ENCODE results near the gene GPR158. TPM values are rescaled to one million over a fixed set of nuclear protein-coding genes. Genes with fewer than 3 reads are reported as not detected.

The GPR158 gene
- total and polyA plus RNA-seq, 4 donors, result 0.03 to 0.08 TPM; not detected in 2

GRCh38 chr10:25338271-25338670, 163.5 kb downstream of the GPR158 start:
- Histone ChIP-seq H3K9me3 (ENCODE audit: control insufficient read depth in 4 of 4, low read length in 3 of 4) (no peaks in the 10 kb centered on the region), H3K27me3 (ENCODE audit: control insufficient read depth in 4 of 4, insufficient read depth in 4 of 4, low read length in 3 of 4) (no peaks in the 10 kb centered on the region), H3K4me1 (ENCODE audit: control insufficient read depth in 4 of 4, insufficient read depth in 4 of 4, low read length in 3 of 4) (no peaks in the 10 kb centered on the region), H3K27ac (ENCODE audit: low read depth in 1 of 2, low read length in 2 of 2) (no peak overlapping the region), H3K36me3 (ENCODE audit: control insufficient read depth in 4 of 4, insufficient read depth in 3 of 4, low read depth in 1 of 4, low read length in 3 of 4) (no peaks in the 10 kb centered on the region), H3K4me3 (ENCODE audit: low read depth in 1 of 3, low read length in 3 of 3) (no peak overlapping the region), H3K9ac (ENCODE audit: low read depth in 1 of 2, low read length in 2 of 2) (no peak overlapping the region)
- no peak for DNase-seq (ENCODE audit: low spot score)
- TF ChIP-seq HNF4A (conservative IDR thresholded peaks at IDR 0.05), result no peak
- TF ChIP-seq RAD21 (IDR thresholded peaks at IDR 0.05), result no peak
- TF ChIP-seq NR2F2 (IDR thresholded peaks at IDR 0.05), result no peak
- TF ChIP-seq YY1 (IDR thresholded peaks at IDR 0.05), result no peak
- no peak for TF ChIP-seq JUND (IDR thresholded peaks at IDR 0.05)
- no peak for TF ChIP-seq SP1 (IDR thresholded peaks at IDR 0.05)
- TF ChIP-seq TAF1 (conservative IDR thresholded peaks at IDR 0.05), result no peak
- TF ChIP-seq REST (IDR thresholded peaks at IDR 0.05), result no peak
- TF ChIP-seq FOXA2 (IDR thresholded peaks at IDR 0.05), result no peak
- WGBS, result 89% methylated on average over 12 of the region's 12 CpGs

GRCh38 chr10:25339966-25340365, 165.2 kb downstream of the GPR158 start:
- Histone ChIP-seq H3K4me1 (ENCODE audit: control insufficient read depth in 4 of 4, insufficient read depth in 4 of 4, low read length in 3 of 4) (no peaks in the 10 kb centered on the region), H3K27me3 (ENCODE audit: control insufficient read depth in 4 of 4, insufficient read depth in 4 of 4, low read length in 3 of 4) (no peaks in the 10 kb centered on the region), H3K9ac (ENCODE audit: low read depth in 1 of 2, low read length in 2 of 2) (no peak overlapping the region), H3K27ac (ENCODE audit: low read depth in 1 of 2, low read length in 2 of 2) (no peak overlapping the region), H3K36me3 (ENCODE audit: control insufficient read depth in 4 of 4, insufficient read depth in 3 of 4, low read depth in 1 of 4, low read length in 3 of 4) (no peaks in the 10 kb centered on the region), H3K9me3 (ENCODE audit: control insufficient read depth in 4 of 4, low read length in 3 of 4) (no peaks in the 10 kb centered on the region), H3K4me3 (ENCODE audit: low read depth in 1 of 3, low read length in 3 of 3) (no peak overlapping the region)
- DNase-seq (ENCODE audit: low spot score), result no peak
- TF ChIP-seq GABPA (IDR thresholded peaks at IDR 0.05 in 1 of 2, conservative IDR thresholded peaks at IDR 0.05 in 1 of 2) (no peak), HNF4A (conservative IDR thresholded peaks at IDR 0.05) (no peak), MAX (IDR thresholded peaks at IDR 0.05) (no peak), ZBTB33 (IDR thresholded peaks at IDR 0.05) (no peak), ATF3 (IDR thresholded peaks at IDR 0.05) (no peak), FOXA1 (IDR thresholded peaks at IDR 0.05) (no peak), JUND (IDR thresholded peaks at IDR 0.05) (no peak), CTCF (IDR thresholded peaks at IDR 0.05; ENCODE audit: low read depth, low read length, missing input control) (no peak), REST (IDR thresholded peaks at IDR 0.05) (no peak), FOXA2 (IDR thresholded peaks at IDR 0.05) (no peak), TAF1 (conservative IDR thresholded peaks at IDR 0.05) (no peak), RAD21 (IDR thresholded peaks at IDR 0.05) (no peak), NR2F2 (IDR thresholded peaks at IDR 0.05) (no peak), SP1 (IDR thresholded peaks at IDR 0.05) (no peak), HNF4G (IDR thresholded peaks at IDR 0.05) (no peak), YY1 (IDR thresholded peaks at IDR 0.05) (no peak), EGR1 (IDR thresholded peaks at IDR 0.05; ENCODE audit: low read depth in 2 of 2) (no peak), RXRA (IDR thresholded peaks at IDR 0.05) (no peak)
- 43% methylated on average over 1 of the region's 1 CpG for WGBS
